ENCODE data around the gene TMEM150A.

GRCh38 chr2:85628658-85629057 is 26.2 kb upstream of the TMEM150A start:
- TF ChIP-seq CTCF (IDR thresholded peaks at IDR 0.05) = no peak
- TF ChIP-seq EP300 (IDR thresholded peaks at IDR 0.05) = no peak
- no peak for TF ChIP-seq POLR2A (IDR thresholded peaks at IDR 0.05)

Data from tibial nerve (tissue), 4 donors.